HG03135 (cell line): ENCODE data around the gene SPANXB1.
"Not testable (repeated sequence)": the region's sequence is repeated elsewhere in the genome, so short reads cannot be mapped to it uniquely, and the experiment has no call there.

ENCODE experiments used
- ATAC-seq: cut with Tn5 transposase; IDR thresholded peaks from one replicate; pipeline ENCODE4 v1.9.1; 2021; ENCODE audit warnings: mild to moderate bottlenecking, moderate library complexity; ENCODE audit not compliant: unreplicated experiment

The SPANXB1 gene, protein sequence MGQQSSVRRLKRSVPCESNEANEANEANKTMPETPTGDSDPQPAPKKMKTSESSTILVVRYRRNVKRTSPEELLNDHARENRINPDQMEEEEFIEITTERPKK

DNA sequence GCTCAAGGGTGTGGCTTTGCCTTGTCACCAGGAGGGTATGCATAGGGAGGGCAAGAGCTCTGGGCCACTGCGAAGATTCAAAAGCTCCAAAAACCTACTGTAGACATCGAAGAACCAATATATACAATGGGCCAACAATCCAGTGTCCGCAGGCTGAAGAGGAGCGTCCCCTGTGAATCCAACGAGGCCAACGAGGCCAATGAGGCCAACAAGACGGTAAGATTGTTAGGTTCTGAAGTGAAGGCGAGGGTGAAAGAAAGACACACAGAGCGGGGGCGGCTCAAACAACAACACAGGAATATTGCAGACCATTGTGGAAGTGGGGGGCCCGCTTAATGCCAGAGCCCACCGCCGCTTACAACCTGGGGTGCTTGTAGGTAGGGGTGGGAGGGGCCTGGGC, at the start of gene SPANXB1:
TSS of gene SPANXB1 (plus strand) at position 27 of the 400 bp plus-strand sequence. CDS start at position 127, 100 bp downstream.
- not testable (repeated sequence) for ATAC-seq

DNA sequence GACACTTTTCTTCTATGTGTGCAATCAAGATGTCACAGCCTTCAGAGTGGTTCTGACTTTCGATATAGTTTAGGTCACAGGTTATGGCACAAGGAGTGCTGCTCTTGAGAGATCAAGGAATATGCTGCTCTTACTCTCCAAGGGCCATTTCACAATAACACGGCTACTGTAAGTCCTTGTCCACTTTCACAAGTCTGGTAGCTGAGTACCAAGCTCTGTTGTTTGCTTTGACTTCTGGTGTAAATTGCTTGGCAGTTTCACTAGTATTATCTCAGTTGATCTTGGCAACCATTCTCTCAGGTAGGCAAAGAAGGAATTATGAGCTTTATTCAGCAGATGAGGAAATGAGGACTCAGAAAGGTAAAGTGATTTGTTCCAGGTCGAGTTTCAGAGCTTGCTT, 35.4 kb upstream of the SPANXB1 start:
- ATAC-seq: no peak

DNA sequence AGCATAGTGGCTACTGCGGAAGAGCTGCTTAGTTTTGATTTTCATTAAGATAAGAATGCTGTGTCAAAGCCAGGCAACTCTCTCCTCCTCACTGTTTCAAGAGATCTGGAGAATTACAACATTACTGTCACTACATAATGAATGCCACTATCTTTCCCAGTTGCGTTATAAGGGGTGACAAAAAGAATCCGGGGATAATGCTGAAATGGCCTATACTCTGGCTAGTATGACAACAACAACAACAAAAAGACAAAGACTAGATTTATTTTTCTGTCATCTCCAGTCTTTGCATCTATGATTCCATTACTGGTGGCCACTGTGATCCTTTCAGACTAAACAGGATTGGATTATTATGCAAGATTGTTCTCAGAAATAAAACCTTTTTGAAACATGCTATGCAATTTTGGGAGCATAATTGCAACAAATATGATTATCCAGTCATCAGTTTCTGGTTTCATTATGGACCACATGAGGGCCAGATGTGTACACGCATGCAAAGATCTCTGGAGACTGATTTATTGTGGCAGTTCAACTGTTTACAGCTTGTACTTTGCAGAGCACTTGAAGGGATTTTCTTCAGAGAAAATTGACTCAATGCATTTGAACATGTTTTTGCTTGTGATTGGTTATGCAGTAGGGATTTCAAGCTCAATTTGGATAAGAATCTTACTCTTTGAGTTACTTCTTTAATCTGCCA, 31.1 kb upstream of the SPANXB1 start:
- no peak for ATAC-seq

DNA sequence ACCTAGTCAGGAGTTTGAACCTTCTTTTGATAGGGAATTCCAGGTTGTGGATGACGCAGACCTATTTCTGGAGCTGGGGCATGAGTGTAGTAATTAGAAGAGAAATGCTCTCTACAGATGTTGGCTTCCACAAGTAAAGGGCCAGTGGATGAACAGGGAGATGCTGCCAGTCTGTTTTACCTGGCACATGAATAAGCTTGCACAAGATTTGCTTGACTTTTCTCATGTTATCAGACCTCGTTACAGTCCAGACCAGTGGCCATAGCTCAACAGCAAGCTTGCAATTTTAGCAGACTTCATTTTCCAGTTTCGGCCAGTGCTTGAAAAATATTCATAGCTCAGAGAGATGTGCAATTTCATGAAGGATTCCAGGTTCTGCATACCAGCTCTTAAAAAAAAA, 26.9 kb upstream of the SPANXB1 start:
- no peak for ATAC-seq

DNA sequence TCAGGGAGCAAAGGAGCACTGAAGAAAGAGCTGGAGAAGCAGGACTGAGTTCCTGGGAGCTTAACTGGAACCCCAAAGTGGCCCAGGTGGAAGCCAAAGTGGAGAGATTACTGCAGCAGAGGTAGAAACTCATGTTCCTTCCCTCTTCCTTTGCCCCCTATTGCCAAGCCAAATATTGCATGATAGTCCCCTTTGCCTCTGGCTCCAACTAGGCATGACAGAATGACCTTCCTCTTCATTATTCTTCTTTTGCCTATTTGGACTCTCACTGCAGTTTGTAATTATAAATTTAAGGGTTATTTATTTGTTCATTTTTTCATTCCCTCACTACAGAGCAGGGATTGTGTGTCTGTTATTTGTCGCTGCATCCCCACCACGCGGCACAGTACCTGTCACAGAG, 22.1 kb upstream of the SPANXB1 start:
- ATAC-seq: no peak

DNA sequence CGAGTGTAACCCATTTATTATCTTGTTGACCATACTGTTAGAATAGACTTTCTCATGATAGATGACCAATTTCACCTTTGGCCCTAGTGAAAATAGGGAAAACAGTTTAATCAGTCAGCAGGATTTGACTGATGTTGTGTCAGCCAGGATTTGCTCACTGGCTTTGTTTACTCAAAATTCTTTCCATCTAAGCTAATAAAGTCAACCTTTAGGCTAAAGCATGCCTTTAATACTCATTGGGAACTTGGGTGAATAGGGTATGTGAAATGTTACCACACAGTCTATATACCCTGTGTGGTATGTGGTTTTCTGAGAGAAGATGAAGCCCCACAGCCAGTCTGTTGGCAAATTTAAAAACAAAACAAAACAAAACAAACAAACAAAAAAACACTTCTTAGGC, 18.7 kb upstream of the SPANXB1 start:
- ATAC-seq: no peak

DNA sequence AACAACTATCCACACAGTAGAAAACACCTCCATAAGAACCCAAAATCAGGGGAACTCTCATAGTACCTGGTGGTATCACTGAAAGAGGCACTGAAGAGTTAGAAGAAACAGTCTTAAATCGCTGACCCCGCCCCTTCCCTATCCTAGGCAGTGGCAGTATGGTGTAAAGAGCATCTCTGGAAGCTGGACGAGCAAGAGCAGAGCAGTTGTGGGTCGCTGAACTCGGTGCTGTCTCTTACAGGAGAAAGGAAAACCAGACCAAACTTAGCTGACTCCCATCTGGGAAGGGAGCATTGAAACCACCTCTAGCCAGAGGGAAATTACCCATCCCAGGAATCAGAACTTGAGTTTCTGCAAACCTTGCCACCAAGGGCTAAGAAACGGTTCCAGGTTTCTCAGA, 2.8 kb downstream of the SPANXB1 start:
- not testable (repeated sequence) for ATAC-seq

DNA sequence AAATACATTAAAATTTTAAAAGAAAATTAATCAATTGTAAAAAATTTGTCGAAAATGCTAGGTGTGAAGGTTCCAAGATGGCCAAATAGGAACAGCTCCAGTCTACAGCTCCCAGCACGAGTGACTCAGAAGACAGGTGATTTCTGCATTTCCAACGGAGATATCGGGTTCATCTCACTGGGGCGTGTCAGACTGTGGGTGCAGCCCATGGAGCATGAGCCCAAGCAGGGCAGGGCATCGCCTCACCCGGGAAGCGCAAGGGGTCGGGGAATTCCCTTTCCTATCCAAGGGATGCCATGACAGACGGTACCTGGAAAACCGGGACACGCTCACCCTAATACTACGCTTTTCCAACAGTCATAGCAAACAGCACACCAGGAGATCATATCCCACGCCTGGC, 41.9 kb downstream of the SPANXB1 start:
- ATAC-seq: not testable (repeated sequence)

DNA sequence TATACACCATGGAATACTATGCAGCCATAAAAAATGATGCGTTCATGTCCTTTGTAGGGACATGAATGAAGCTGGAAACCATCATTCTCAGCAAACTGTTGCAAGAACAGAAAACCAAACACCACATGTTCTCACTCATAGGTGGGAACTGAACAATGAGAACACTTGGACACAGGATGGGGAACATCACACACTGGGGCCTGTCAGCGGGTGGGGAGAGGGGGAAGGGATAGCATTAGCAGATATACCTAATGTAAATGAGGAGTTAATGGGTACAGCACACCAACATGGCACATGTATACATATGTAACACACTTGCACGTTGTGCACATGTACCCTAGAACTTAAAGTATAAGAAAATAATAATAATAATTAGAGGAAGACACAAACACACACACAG, 47.5 kb downstream of the SPANXB1 start:
- ATAC-seq: not testable (repeated sequence)

DNA sequence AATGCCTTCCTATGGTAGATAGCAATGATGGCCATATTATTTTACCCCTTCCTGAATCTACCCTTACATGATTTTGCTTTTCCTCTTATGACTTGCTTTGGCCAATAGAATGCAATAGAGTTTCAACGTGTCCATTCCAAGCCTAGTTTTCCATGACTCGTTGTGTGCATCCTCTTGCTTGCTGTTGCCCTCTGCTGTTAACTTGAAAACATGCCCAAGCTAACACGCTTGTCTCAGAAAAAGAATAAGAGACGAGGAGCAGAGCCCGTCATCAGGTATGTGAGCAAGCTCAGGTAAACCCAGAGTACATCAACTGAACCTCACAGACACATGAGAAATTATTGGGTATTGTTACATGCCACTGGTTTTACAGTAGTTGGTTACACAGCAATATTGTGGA, 49.7 kb downstream of the SPANXB1 start:
- not testable (repeated sequence) for ATAC-seq
